NCI-H69 (cell line): ENCODE data around the gene JMY.

Source experiments
- DNase-seq: peaks from one replicate; lab custom pipeline; 2025; lab: John Stamatoyannopoulos, UW

JMY gene

GRCh38 chr5:79287907-79288306 is 52.0 kb downstream of the JMY start:
- DNase-seq = no peak

GRCh38 chr5:79295029-79295428 is 59.1 kb downstream of the JMY start:
- DNase-seq = peak; percentile 27

DNA sequence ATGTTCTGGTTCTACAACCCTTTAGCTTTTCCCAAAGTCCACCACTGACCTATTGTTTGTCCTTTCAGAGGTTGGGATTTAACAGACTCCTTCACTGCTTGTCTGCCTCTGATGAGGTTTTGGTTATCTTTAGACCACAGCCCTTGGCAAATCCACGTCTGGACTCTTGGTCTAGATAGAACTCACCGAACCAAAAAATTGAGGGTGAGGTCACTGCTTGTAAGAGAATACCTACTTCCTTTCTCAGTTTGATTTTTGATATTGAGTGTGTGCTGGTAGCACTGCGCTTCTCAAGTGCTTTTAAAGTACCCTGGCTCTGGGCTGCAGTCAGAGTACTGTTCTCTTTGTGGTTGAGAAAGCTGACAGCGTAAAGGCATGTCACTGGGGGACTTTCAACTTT is 61.7 kb downstream of the JMY start:
- DNase-seq = peak; percentile 20

DNA sequence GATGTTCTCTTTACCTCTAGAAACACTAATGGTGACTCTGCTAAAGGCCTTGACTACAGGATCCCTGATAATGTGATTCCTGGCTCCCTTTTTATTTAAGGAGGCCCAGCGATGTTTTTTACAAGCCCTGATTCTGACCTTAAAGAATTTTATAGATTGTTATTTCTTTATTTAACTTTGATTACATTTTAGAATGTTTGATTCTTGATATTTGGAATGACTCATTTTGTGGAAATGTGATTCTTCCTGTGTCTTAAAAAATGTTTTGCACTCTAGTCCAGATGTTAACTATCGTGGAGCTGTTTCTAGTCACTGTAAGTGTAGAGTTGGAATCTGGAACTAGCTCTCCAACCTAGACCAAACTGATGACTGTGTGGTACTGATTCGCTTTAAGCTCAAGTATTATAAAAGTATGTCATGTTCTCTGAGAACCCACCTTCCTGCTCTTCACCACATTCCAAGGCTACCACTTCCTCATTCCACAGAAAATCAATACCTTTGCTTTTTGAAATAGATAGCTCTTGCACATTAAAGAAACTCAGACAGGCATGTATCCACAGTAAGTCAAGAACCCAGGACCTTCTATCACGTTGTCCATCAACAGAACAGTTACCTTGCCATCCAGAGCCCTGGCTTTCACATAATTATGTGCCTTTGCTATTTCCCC is 65.2 kb downstream of the JMY start:
- no peak for DNase-seq

DNA sequence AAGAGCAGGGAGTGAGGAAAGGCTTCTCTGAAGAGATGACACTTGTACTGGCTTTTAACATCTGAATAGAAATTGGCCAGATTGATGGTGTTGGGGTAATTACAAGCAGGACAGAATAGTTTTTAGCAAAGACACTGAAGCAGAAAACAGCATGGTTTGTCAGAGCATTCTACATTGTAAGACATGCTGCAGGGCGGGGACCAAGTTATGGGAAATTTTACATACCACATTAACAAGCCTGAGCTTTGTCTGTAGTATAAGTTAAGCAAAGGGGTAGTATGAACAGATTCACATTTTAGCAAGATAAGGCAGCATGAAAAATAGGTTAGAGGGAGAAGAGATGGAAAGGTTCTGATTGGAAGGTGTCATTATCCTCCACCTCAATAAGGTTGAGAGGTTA is 66.5 kb downstream of the JMY start:
- DNase-seq = no peak

DNA sequence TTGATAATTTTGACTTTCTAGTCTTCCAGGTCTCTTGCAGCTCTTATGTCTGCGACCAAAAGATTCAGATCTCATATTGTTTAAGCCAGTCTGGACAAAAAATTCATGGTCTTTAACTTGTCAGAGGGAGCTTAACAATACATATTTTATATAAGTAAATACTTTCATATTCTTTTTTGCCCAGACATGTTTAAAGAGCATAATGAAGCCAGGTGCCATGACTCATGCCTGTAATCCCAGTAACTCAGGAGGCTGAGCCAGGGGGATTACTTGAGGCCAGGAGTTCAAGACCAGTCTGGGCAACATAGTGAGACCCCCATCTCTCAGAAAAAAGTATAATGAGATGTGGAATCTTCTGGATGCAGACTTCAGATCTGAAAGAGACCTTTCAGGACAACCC is 69.8 kb downstream of the JMY start:
- DNase-seq = no peak

- peak; percentile 30 for DNase-seq
Observed at GRCh38 chr5:79318935-79319614, 83.1 kb downstream of the JMY start.

GRCh38 chr5:79329453-79329852 is 93.5 kb downstream of the JMY start:
- DNase-seq = no peak

GRCh38 chr5:79330071-79330470 is 94.1 kb downstream of the JMY start:
- DNase-seq = no peak

DNA sequence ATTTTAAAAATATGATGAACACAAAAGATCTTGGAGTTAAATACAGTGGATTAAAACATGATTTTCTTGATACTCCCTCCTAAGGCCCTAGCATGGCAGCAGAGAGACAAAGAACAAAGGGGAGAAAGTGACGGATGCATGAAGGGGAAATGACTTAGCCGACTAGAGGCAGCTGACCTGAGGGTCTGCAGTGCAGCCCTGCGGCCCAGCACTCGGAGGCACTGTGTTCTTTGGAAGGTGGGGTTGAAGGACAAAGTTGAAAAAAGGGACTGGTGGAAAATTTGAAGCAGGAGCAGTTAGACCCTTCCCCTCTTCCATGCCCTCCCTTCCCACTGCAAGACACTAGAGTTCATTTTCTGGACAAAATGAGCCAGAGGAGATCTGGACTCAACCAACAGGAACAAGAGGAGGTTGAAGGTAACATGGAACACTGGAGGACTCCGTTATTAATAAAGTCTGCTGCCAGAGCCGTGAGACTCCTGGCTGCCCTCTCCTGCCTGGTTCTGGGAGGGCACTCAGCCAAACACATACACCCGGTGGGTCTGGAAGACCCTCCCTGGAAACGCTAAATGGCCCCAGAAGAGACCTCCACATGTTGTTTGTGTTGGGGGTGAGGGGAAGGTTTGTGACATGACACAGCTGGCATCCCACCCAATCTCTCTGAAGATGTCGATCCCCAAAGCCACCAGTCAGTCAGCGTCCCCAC is 98.1 kb downstream of the JMY start:
- DNase-seq = peak; percentile 13

GRCh38 chr5:79346420-79346824 is 110.5 kb downstream of the JMY start:
- no peak for DNase-seq

DNA sequence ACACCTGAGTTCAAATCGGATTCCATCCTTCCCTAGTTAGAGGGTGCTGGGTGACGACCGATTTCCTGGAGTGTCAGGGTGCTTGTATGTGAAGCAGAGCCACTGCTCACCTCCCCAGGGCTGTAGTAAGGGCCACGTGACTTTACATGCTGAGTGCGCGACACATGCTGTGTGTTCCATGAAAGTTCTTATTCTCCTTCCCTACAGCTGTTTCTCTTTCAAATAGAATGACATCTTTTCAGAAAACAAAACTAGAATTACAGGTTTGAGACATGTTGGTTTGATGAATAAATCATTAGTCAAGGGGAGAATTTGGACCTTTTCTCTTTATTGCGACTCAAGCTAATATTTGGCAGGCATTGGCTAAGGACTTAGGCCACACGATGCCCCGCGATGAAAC is 113.1 kb downstream of the JMY start:
- no peak for DNase-seq

DNA sequence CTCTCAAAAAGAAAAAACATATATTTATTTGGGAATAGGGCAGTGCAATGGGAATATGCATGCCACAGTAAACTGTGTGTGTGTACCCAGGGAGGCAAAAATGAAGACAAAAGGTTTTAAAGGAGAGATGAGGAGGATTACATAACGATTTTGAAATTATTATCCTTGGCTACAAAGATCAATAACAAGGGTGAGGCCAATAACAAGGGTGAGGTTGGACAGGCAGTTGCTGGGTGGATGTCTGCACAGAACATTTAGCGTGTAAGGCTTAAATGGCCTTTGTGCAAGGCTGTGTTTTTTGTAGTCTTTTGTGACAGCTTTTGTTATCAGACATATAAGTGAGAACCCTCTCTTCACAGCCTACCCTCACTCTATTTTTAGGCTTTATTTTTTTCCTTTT is 114.0 kb downstream of the JMY start:
- no peak for DNase-seq

DNA sequence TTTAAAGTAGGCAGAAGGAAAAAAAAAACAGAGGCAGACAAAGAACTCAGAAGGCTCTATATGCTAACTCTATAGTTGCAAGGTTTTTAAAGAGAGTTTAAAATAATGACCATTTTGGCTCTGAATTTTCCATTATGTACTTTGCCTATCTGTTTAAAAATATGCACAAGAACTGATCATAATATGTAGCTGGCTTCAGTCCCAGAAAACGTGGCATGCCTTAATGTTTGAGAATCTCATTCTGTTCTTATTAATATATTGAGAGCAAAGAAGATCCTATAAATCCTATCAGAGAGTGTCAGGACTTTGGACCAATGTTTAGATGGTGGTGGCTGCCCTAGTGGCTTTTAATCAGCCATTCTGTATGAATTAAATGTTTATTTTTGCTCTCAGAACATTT is 121.5 kb downstream of the JMY start:
- DNase-seq = no peak
